Liver (tissue), 9 donors: ENCODE measurements around the gene MAN1C1. TPM values are rescaled to one million over a fixed set of nuclear protein-coding genes. Genes with fewer than 3 reads are reported as not detected.

ENCODE experiments used
- DNase-seq: peaks from one replicate; pipeline ENCODE4 v3.0.0-alpha.2; 2017; ENCODE audit warnings: low spot score
- H3K27ac ChIP-seq, 2 donors: one replicate each; pipeline ENCODE4 v1.7.0; 2013; ENCODE audit warnings: inconsistent platforms in 2 of 2, low read length in 2 of 2, control low read depth in 1 of 2, low read depth in 1 of 2, mild to moderate bottlenecking in 1 of 2
- H3K27me3 ChIP-seq, 4 donors: one replicate each; pipeline versions ENCODE4 v1.6.1 to v1.7.0; 2013; ENCODE audit warnings: low read length in 3 of 4, inconsistent platforms in 1 of 4, mild to moderate bottlenecking in 1 of 4, moderate library complexity in 1 of 4; ENCODE audit not compliant: control insufficient read depth in 4 of 4, insufficient read depth in 4 of 4
- H3K36me3 ChIP-seq, 4 donors: one replicate each; pipeline versions ENCODE4 v1.6.1 to v1.7.0; 2013; ENCODE audit warnings: low read length in 3 of 4, mild to moderate bottlenecking in 3 of 4, low read depth in 1 of 4, moderate library complexity in 1 of 4; ENCODE audit not compliant: control insufficient read depth in 4 of 4, insufficient read depth in 3 of 4
- H3K4me1 ChIP-seq, 4 donors: one replicate each; pipeline versions ENCODE4 v1.6.1 to v1.7.0; 2013; ENCODE audit warnings: low read length in 3 of 4, mild to moderate bottlenecking in 3 of 4, moderate library complexity in 1 of 4; ENCODE audit not compliant: control insufficient read depth in 4 of 4, insufficient read depth in 4 of 4
- H3K4me3 ChIP-seq, 3 donors: one replicate each; pipeline versions ENCODE4 v1.6.1 to v1.7.0; 2013; ENCODE audit warnings: low read length in 3 of 3, control low read depth in 1 of 3, low read depth in 1 of 3, mild to moderate bottlenecking in 1 of 3
- H3K9ac ChIP-seq, 2 donors: one replicate each; pipeline ENCODE4 v1.7.0; 2013; ENCODE audit warnings: low read length in 2 of 2, mild to moderate bottlenecking in 2 of 2, moderate library complexity in 2 of 2, control low read depth in 1 of 2, low read depth in 1 of 2
- H3K9me3 ChIP-seq, 4 donors: one replicate each; pipeline versions ENCODE4 v1.6.1 to v1.7.0; 2013; ENCODE audit warnings: low read length in 3 of 4; ENCODE audit not compliant: control insufficient read depth in 4 of 4
- EGR1 ChIP-seq, 2 donors: IDR thresholded peaks; 2 replicates each; pipeline ENCODE4 v1.6.1; 2016 to 2018; ENCODE audit warnings: antibody characterized with exemption in 2 of 2, low read depth in 2 of 2
- FOXA1 ChIP-seq: IDR thresholded peaks from 2 replicates; pipeline ENCODE4 v1.6.1; 2016; ENCODE audit warnings: antibody characterized with exemption
- FOXA2 ChIP-seq: IDR thresholded peaks from 2 replicates; pipeline ENCODE4 v1.6.1; 2016; ENCODE audit warnings: antibody characterized with exemption
- HNF4A ChIP-seq, 2 donors: conservative IDR thresholded peaks; 2 replicates each; pipeline ENCODE4 v1.6.1; 2016; ENCODE audit warnings: antibody characterized with exemption in 2 of 2, mild to moderate bottlenecking in 2 of 2
- JUND ChIP-seq, 2 donors: IDR thresholded peaks; 2 replicates each; pipeline ENCODE4 v1.6.1; 2016; ENCODE audit warnings: antibody characterized with exemption in 2 of 2
- NR2F2 ChIP-seq: IDR thresholded peaks from 2 replicates; pipeline ENCODE4 v1.6.1; 2016; ENCODE audit warnings: antibody characterized with exemption
- RAD21 ChIP-seq, 2 donors: IDR thresholded peaks; 2 replicates each; pipeline ENCODE4 v1.6.1; 2016; ENCODE audit warnings: antibody characterized with exemption in 2 of 2, mild to moderate bottlenecking in 2 of 2
- RXRA ChIP-seq, 2 donors: IDR thresholded peaks; 2 replicates each; pipeline ENCODE4 v1.6.1; 2017 to 2018; ENCODE audit warnings: antibody characterized with exemption in 2 of 2, mild to moderate bottlenecking in 1 of 2
- SP1 ChIP-seq: IDR thresholded peaks from 2 replicates; pipeline ENCODE4 v1.6.1; 2018; ENCODE audit warnings: antibody characterized with exemption, mild to moderate bottlenecking
- YY1 ChIP-seq: IDR thresholded peaks from 2 replicates; pipeline ENCODE4 v1.6.1; 2016; ENCODE audit warnings: antibody characterized with exemption, mild to moderate bottlenecking
- WGBS: extraction: QIAGEN DNeasy Blood & Tissue Kit; methylation state at CpG from one replicate; pipeline ENCODE4 v1.1.7; 2013; 5-methylcytosine and 5-hydroxymethylcytosine counted together
- polyA plus RNA-seq, 2 donors: library from polyadenylated mRNA; stranded (reverse) in 1 of 2; unstranded in 1 of 2; fragments of 200-250 nt in 1 of 2; fragments of >200 nt in 1 of 2; fragmentation: Nextera tagmentation in 1 of 2; extraction: Ambion mirVana in 1 of 2; gene quantifications; one replicate each; pipeline versions ENCODE4 v1.2.1 to v1.2.3, GENCODE V29; 2013 to 2015
- total RNA-seq, 2 donors: library from RNA; depleted of rRNA; stranded (reverse); fragments of >200 nt; gene quantifications; one replicate each; pipeline ENCODE4 v1.2.3, GENCODE V29; 2014
- TF ChIP-seq, protein P1 (sequence below): IDR thresholded peaks from 2 replicates; pipeline ENCODE4 v1.6.1; 2016; ENCODE audit warnings: antibody characterized with exemption
- TF ChIP-seq, protein P2 (sequence below): IDR thresholded peaks from 2 replicates; pipeline ENCODE4 v1.6.1; 2016; ENCODE audit warnings: antibody characterized with exemption
- TF ChIP-seq, protein P3 (sequence below): IDR thresholded peaks from 2 replicates; pipeline ENCODE4 v1.6.1; 2016; ENCODE audit warnings: antibody characterized with exemption
- donor health status: healthy.
- donor health status: healthy.
- donor health status: healthy.
- donor health status: healthy.
- donor health status: healthy.

The MAN1C1 gene
- total and polyA plus RNA-seq, 4 donors = 6.3 to 16.0 (median 8.1) TPM

DNA sequence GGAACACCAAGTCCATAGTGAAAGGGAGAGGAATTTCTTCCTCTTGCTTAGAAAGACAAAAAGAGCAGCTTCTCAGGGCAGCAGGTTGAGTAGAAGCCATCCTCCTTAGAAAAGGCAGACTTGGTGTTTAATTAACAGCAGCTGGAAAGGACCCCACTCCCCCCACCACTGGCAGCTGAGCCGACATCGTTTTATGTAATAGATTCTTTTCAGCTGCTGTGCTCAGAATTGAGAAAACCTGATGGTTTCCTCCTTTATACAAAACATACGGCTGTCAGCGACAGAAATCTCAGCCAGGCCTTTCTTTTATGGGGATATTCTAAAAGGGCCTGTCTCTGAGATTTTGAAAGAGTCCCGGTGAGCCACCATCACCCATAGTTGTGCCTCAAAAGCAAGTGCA, 49.9 kb downstream of the MAN1C1 start:
- DNase-seq = no peak
- Histone ChIP-seq H3K27ac (no peak overlapping the region), H3K9me3 (no peaks in the 10 kb centered on the region), H3K27me3 (no peaks in the 10 kb centered on the region), H3K4me1 (peaks cover 0 to 5% (median 2%) of the 10 kb centered on the region in 4 donors), H3K36me3 (no peaks in the 10 kb centered on the region), H3K4me3 (no peak overlapping the region), H3K9ac (no peak overlapping the region)
- 90% methylated on average over 5 of the region's 5 CpGs for WGBS
- TF ChIP-seq FOXA2 = no peak
- TF ChIP-seq, protein P1, sequence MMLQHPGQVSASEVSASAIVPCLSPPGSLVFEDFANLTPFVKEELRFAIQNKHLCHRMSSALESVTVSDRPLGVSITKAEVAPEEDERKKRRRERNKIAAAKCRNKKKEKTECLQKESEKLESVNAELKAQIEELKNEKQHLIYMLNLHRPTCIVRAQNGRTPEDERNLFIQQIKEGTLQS = no peak
- TF ChIP-seq YY1 = no peak
- TF ChIP-seq, protein P2, sequence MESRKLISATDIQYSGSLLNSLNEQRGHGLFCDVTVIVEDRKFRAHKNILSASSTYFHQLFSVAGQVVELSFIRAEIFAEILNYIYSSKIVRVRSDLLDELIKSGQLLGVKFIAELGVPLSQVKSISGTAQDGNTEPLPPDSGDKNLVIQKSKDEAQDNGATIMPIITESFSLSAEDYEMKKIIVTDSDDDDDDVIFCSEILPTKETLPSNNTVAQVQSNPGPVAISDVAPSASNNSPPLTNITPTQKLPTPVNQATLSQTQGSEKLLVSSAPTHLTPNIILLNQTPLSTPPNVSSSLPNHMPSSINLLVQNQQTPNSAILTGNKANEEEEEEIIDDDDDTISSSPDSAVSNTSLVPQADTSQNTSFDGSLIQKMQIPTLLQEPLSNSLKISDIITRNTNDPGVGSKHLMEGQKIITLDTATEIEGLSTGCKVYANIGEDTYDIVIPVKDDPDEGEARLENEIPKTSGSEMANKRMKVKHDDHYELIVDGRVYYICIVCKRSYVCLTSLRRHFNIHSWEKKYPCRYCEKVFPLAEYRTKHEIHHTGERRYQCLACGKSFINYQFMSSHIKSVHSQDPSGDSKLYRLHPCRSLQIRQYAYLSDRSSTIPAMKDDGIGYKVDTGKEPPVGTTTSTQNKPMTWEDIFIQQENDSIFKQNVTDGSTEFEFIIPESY = no peak

DNA sequence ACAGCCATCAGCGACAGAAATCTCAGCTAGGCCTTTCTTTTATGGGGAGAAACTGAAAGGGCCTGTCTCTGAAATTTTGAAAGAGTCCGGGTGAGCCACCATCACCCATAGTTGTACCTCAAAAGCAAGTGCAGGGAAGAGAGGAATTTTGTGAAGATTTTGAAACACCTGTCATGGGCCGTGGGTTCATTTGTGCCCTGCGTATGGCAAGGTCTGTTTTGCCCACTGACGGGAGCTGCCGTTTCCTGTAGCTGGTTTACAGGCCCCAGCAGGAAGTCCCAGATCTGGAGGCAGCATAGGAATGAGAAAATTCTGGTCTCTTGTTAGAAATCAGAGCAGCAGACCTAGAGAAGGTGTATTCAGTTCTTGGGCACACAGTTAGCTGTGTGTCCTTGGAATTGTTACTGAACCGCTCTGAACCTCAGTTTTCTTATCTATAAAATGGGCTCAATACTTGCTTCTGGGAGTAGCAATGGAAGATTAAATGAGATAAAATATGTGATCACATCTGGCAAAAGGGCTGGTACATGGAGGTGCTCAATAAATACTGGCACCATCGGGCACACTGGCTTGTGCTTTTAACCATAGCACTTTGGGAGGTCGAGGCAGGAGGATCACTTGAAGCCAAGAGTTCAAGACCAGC, 52.5 kb downstream of the MAN1C1 start:
- H3K4me3 ChIP-seq = no peak overlapping the region
- no peaks in the 10 kb centered on the region for H3K27me3 ChIP-seq
- peaks cover 0 to 3% (median 0%) of the 10 kb centered on the region in 4 donors for H3K9me3 ChIP-seq
- TF ChIP-seq JUND (IDR thresholded peaks at IDR 0.05) = no peak
- TF ChIP-seq, protein P2 = no peak
- no peak for TF ChIP-seq SP1
- TF ChIP-seq FOXA2 = no peak
- TF ChIP-seq EGR1 (IDR thresholded peaks at IDR 0.05; ENCODE audit: low read depth in 2 of 2) = no peak
- no peak for TF ChIP-seq YY1
- no peak for TF ChIP-seq RAD21 (IDR thresholded peaks at IDR 0.05)
- TF ChIP-seq RXRA (IDR thresholded peaks at IDR 0.05) = no peak
- no peak for TF ChIP-seq FOXA1
- no peak for DNase-seq
- no peaks in the 10 kb centered on the region for H3K36me3 ChIP-seq
- no peak overlapping the region for H3K27ac ChIP-seq
- no peak overlapping the region for H3K9ac ChIP-seq
- 83% methylated on average over 9 of the region's 9 CpGs for WGBS
- H3K4me1 ChIP-seq = peaks cover 0 to 17% (median 12%) of the 10 kb centered on the region in 4 donors

DNA sequence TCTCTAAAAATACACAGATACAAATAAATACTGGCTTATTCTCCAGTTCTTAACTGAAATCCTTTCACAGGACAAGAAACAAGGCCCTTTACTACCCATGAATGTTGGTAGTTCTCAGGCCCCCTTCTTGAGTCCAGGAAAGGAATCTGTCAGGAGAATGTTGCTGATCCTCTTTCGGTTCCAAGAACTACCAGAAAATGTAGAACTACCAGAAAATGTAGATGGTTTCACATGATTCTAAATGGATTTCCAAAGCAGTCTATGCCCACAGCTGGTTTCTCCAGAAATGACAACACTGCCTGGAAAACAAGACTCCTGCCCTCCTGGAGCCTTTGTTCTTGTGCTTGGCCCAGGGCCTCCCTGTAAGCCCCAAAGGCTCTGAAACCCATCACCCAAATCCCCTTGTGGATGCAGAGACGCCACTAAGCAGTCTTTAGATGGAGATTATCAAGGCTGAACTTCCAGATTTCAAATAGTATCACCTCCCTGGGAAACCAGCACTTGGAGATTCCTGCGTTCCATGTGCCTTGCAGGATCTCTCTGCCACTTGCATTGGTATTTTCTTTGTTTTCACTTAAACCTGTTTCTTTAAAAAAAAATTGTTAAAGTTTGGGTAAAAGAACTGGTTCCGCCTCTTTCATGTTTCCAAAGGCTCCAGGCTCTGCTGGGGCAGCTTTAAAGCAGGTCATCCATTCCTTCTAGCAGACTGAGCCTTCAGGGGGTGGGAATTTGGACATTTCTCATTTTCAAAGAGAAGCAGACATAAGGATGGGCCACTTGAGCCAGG, 53.4 kb downstream of the MAN1C1 start:
- DNase-seq = no peak
- H3K36me3 ChIP-seq = no peaks in the 10 kb centered on the region
- no peak for TF ChIP-seq HNF4A (conservative IDR thresholded peaks at IDR 0.05)
- no peak for TF ChIP-seq JUND (IDR thresholded peaks at IDR 0.05)
- TF ChIP-seq FOXA1 = no peak
- TF ChIP-seq RAD21 (IDR thresholded peaks at IDR 0.05) = no peak
- TF ChIP-seq, protein P1 = no peak
- TF ChIP-seq RXRA (IDR thresholded peaks at IDR 0.05) = no peak
- TF ChIP-seq, protein P2 = no peak
- no peak for TF ChIP-seq NR2F2
- TF ChIP-seq, protein P3, sequence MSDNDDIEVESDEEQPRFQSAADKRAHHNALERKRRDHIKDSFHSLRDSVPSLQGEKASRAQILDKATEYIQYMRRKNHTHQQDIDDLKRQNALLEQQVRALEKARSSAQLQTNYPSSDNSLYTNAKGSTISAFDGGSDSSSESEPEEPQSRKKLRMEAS = no peak
- TF ChIP-seq YY1 = no peak
- TF ChIP-seq FOXA2 = no peak
- peaks cover 0 to 17% (median 12%) of the 10 kb centered on the region in 4 donors for H3K4me1 ChIP-seq
- H3K4me3 ChIP-seq = no peak overlapping the region
- no peak overlapping the region for H3K27ac ChIP-seq
- no peaks in the 10 kb centered on the region for H3K27me3 ChIP-seq
- no peak overlapping the region for H3K9ac ChIP-seq
- H3K9me3 ChIP-seq = peaks cover 0 to 3% (median 0%) of the 10 kb centered on the region in 4 donors
- 96% methylated on average over 4 of the region's 4 CpGs for WGBS
